GM21515 (cell line): ENCODE results near the gene EFNA5.

Experiments used
- ATAC-seq: cut with Tn5 transposase; IDR thresholded peaks from one replicate; pipeline ENCODE4 v1.9.1; 2021; ENCODE audit not compliant: unreplicated experiment

The EFNA5 gene

GRCh38 chr5:107604990-107605389 lies 65.7 kb downstream of the EFNA5 start:
- ATAC-seq, result no peak

- ATAC-seq, result no peak
Observed at GRCh38 chr5:107604146-107604910, 66.4 kb downstream of the EFNA5 start.

GRCh38 chr5:107603349-107603748 lies 67.4 kb downstream of the EFNA5 start:
- no peak for ATAC-seq

- ATAC-seq, result no peak
Observed at GRCh38 chr5:107602896-107603295, 67.8 kb downstream of the EFNA5 start.

- ATAC-seq, result no peak
Observed at GRCh38 chr5:107601076-107601475, 69.7 kb downstream of the EFNA5 start.

GRCh38 chr5:107598958-107599357 lies 71.8 kb downstream of the EFNA5 start:
- ATAC-seq, result no peak

- ATAC-seq, result no peak
Observed at GRCh38 chr5:107597803-107598202, 72.9 kb downstream of the EFNA5 start.

GRCh38 chr5:107597247-107597646 lies 73.5 kb downstream of the EFNA5 start:
- no peak for ATAC-seq

- ATAC-seq, result no peak
Observed at GRCh38 chr5:107594253-107595045, 76.3 kb downstream of the EFNA5 start.

GRCh38 chr5:107593009-107593408 lies 77.7 kb downstream of the EFNA5 start:
- ATAC-seq, result no peak

GRCh38 chr5:107592515-107592914 lies 78.2 kb downstream of the EFNA5 start:
- no peak for ATAC-seq

GRCh38 chr5:107590686-107591085 lies 80.1 kb downstream of the EFNA5 start:
- no peak for ATAC-seq

- no peak for ATAC-seq
Observed at GRCh38 chr5:107589520-107590193, 81.1 kb downstream of the EFNA5 start.

- no peak for ATAC-seq
Observed at GRCh38 chr5:107582625-107583024, 88.1 kb downstream of the EFNA5 start.

GRCh38 chr5:107580889-107581820 lies 89.6 kb downstream of the EFNA5 start:
- no peak for ATAC-seq

GRCh38 chr5:107578051-107578635 lies 92.6 kb downstream of the EFNA5 start:
- no peak for ATAC-seq

GRCh38 chr5:107577394-107577950 lies 93.3 kb downstream of the EFNA5 start:
- ATAC-seq, result no peak

GRCh38 chr5:107576736-107577393 lies 93.9 kb downstream of the EFNA5 start:
- no peak for ATAC-seq

- no peak for ATAC-seq
Observed at GRCh38 chr5:107576155-107576554, 94.6 kb downstream of the EFNA5 start.
